H1 (cell line): ENCODE measurements around the gene ADGRL3. TPM values are rescaled to one million over a fixed set of nuclear protein-coding genes. Genes with fewer than 3 reads are reported as not detected.

ENCODE experiments used
- CTCF ChIA-PET: fragments of 300-600 bp; sonication (Branson Sonifier 250); formaldehyde crosslinking; loops from one replicate; lab custom pipeline; 2021; ENCODE audit not compliant: partially characterized antibody; lab: Charles Lee
- POLR2A ChIA-PET: fragments of 300-600 bp; sonication (Branson Sonifier 250); formaldehyde crosslinking; loops from one replicate; lab custom pipeline; 2021; ENCODE audit warnings: inconsistent platforms; ENCODE audit not compliant: partially characterized antibody; lab: Charles Lee
- DNase-seq, 2 experiments: peaks; one replicate each; pipeline versions ENCODE4 v3.0.0 to v3.0.0-alpha.2; 2010 to 2022; ENCODE audit warnings: low spot score in 2 of 2, low read depth in 1 of 2, mixed read lengths in 1 of 2
- FAIRE-seq: peaks from 2 replicates; lab custom pipeline; 2011; peaks lifted over from hg19 to GRCh38; lab: Jason Lieb, UNC
- H2AFZ ChIP-seq: 2 replicates; pipeline ENCODE4 v1.8.1; 2012; ENCODE audit warnings: low read length, inconsistent platforms
- H2AK5ac ChIP-seq: 2 replicates; pipeline ENCODE4 v1.6.1; 2013; ENCODE audit warnings: low read depth, low read length
- H2BK120ac ChIP-seq: replicated peaks from 2 replicates; pipeline ENCODE3; 2013; ENCODE audit warnings: low read depth, low read length, inconsistent platforms
- H2BK12ac ChIP-seq: 2 replicates; pipeline ENCODE4 v1.6.1; 2013; ENCODE audit warnings: low read depth, low read length
- H2BK15ac ChIP-seq: 2 replicates; pipeline ENCODE4 v1.6.1; 2013; ENCODE audit warnings: low read length
- H2BK20ac ChIP-seq: 2 replicates; pipeline ENCODE4 v1.6.1; 2013; ENCODE audit warnings: low read length
- H2BK5ac ChIP-seq: 2 replicates; pipeline ENCODE4 v1.6.1; 2013; ENCODE audit warnings: low read depth, low read length
- H3K14ac ChIP-seq: 2 replicates; pipeline ENCODE4 v1.6.1; 2013; ENCODE audit warnings: inconsistent platforms; ENCODE audit not compliant: insufficient read length
- H3K18ac ChIP-seq: 2 replicates; pipeline ENCODE4 v1.6.1; 2013; ENCODE audit warnings: low read length; ENCODE audit errors: extremely low read depth
- H3K23ac ChIP-seq: 2 replicates; pipeline ENCODE4 v1.6.1; 2013; ENCODE audit warnings: inconsistent platforms; ENCODE audit not compliant: insufficient read length
- H3K23me2 ChIP-seq: 2 replicates; pipeline ENCODE4 v1.6.1; 2013; ENCODE audit warnings: low read depth, low read length
- H3K27ac ChIP-seq: 2 replicates; pipeline ENCODE4 v1.6.1; 2011; ENCODE audit warnings: low read depth, low read length, inconsistent platforms
- H3K27me3 ChIP-seq, 4 experiments: replicated peaks in 1 of 4; 1 replicate in 1 of 4; 2 replicates in 3 of 4; pipeline versions ENCODE4 v1.6.1 to v1.8.1; 2011 to 2013; ENCODE audit warnings: low read length in 3 of 4, mild to moderate bottlenecking in 3 of 4, inconsistent platforms in 2 of 4, mixed read lengths in 2 of 4, moderate library complexity in 1 of 4; ENCODE audit not compliant: control insufficient read depth in 3 of 4, insufficient read depth in 3 of 4; ENCODE audit errors: extremely low read depth in 1 of 4
- H3K36me3 ChIP-seq, 4 experiments: 2 replicates each; pipeline versions ENCODE4 v1.6.1 to v1.8.1; 2011 to 2013; ENCODE audit warnings: mild to moderate bottlenecking in 4 of 4, low read length in 3 of 4, moderate library complexity in 2 of 4, control low read depth in 1 of 4, inconsistent platforms in 1 of 4; ENCODE audit not compliant: insufficient read depth in 4 of 4, control insufficient read depth in 2 of 4
- H3K4ac ChIP-seq: replicated peaks from 2 replicates; pipeline ENCODE3; 2013; ENCODE audit warnings: low read length, low read depth, mixed read lengths, inconsistent platforms; ENCODE audit not compliant: insufficient read length
- H3K4me1 ChIP-seq, 4 experiments: replicated peaks in 1 of 4; 1 replicate in 1 of 4; 2 replicates in 3 of 4; pipeline versions ENCODE4 v1.6.1 to v1.8.1; 2011 to 2013; ENCODE audit warnings: low read length in 3 of 4, inconsistent platforms in 2 of 4, mixed read lengths in 1 of 4; ENCODE audit not compliant: insufficient read depth in 4 of 4, control insufficient read depth in 3 of 4
- H3K4me2 ChIP-seq, 2 experiments: 2 replicates each; pipeline versions ENCODE4 v1.6.1 to v1.8.1; 2011 to 2013; ENCODE audit warnings: low read depth in 2 of 2, low read length in 2 of 2, control low read depth in 1 of 2, inconsistent platforms in 1 of 2, mild to moderate bottlenecking in 1 of 2; ENCODE audit not compliant: insufficient read depth in 1 of 2
- H3K4me3 ChIP-seq, 4 experiments: fragments of 200-600, 300-600 bp in 1 of 4; sonication (generic), shearing (Covaris generic), sonication (Bioruptor Twin) in 1 of 4; 2 replicates each; pipeline versions ENCODE4 v1.5.1 to v1.8.1; 2011 to 2016; ENCODE audit warnings: low read length in 4 of 4, low read depth in 3 of 4, control low read depth in 2 of 4, inconsistent platforms in 2 of 4, mild to moderate bottlenecking in 2 of 4, mixed read lengths in 1 of 4, moderate library complexity in 1 of 4; ENCODE audit not compliant: insufficient read depth in 2 of 4; ENCODE audit errors: extremely low read depth in 1 of 4
- H3K56ac ChIP-seq: replicated peaks from 2 replicates; pipeline ENCODE3; 2013; ENCODE audit warnings: low read depth, mild to moderate bottlenecking, mixed read lengths, low read length, inconsistent platforms; ENCODE audit not compliant: insufficient read length
- H3K79me1 ChIP-seq: 2 replicates; pipeline ENCODE4 v1.6.1; 2013; ENCODE audit warnings: low read depth, low read length, control low read depth
- H3K79me2 ChIP-seq, 2 experiments: 2 replicates each; pipeline versions ENCODE4 v1.6.1 to v1.8.1; 2012 to 2013; ENCODE audit warnings: low read length in 2 of 2, mild to moderate bottlenecking in 2 of 2, inconsistent platforms in 1 of 2; ENCODE audit not compliant: insufficient read depth in 2 of 2, control insufficient read depth in 1 of 2
- H3K9ac ChIP-seq, 4 experiments: replicated peaks in 1 of 4; 1 replicate in 1 of 4; 2 replicates in 3 of 4; pipeline versions ENCODE4 v1.6.1 to v1.8.1; 2011 to 2013; ENCODE audit warnings: low read depth in 3 of 4, low read length in 3 of 4, control low read depth in 2 of 4, mild to moderate bottlenecking in 2 of 4, moderate library complexity in 2 of 4, inconsistent platforms in 1 of 4; ENCODE audit errors: extremely low read depth in 1 of 4
- H3K9me3 ChIP-seq, 2 experiments: 2 replicates each; pipeline versions ENCODE4 v1.6.1 to v1.8.1; 2012 to 2013; ENCODE audit warnings: mild to moderate bottlenecking in 2 of 2, moderate library complexity in 2 of 2, control low read depth in 1 of 2, inconsistent platforms in 1 of 2, low read depth in 1 of 2, low read length in 1 of 2, mixed read lengths in 1 of 2; ENCODE audit not compliant: insufficient read depth in 2 of 2
- H4K20me1 ChIP-seq, 2 experiments: replicated peaks in 1 of 2; 2 replicates each; pipeline versions ENCODE3 to v1.8.1; 2011 to 2013; ENCODE audit warnings: inconsistent platforms in 2 of 2, low read length in 2 of 2, mild to moderate bottlenecking in 1 of 2; ENCODE audit not compliant: insufficient read depth in 2 of 2, control insufficient read depth in 1 of 2
- H4K5ac ChIP-seq: 2 replicates; pipeline ENCODE4 v1.6.1; 2013; ENCODE audit warnings: low read length, low read depth, mixed read lengths, inconsistent platforms; ENCODE audit not compliant: insufficient read length
- H4K8ac ChIP-seq: 2 replicates; pipeline ENCODE4 v1.8.0; 2013; ENCODE audit warnings: mild to moderate bottlenecking, moderate library complexity, low read length, inconsistent platforms; ENCODE audit not compliant: insufficient read depth; ENCODE audit errors: extremely low read depth
- H4K91ac ChIP-seq: replicated peaks from 2 replicates; pipeline ENCODE3; 2013; ENCODE audit warnings: low read length, mixed read lengths, inconsistent platforms; ENCODE audit not compliant: insufficient read length
- BACH1 ChIP-seq: IDR thresholded peaks from 2 replicates; pipeline ENCODE4 v1.6.1; 2012; ENCODE audit warnings: low read length, improper control_type of control experiment
- CHD2 ChIP-seq: IDR thresholded peaks from 2 replicates; pipeline ENCODE4 v1.6.1; 2012; ENCODE audit warnings: low read length, improper control_type of control experiment
- EZH2 ChIP-seq: fragments of 200-600 bp; sonication (generic); IDR thresholded peaks from 2 replicates; pipeline ENCODE4 v1.7.1; 2012; ENCODE audit warnings: low read depth, mild to moderate bottlenecking, moderate library complexity, low read length, inconsistent platforms; ENCODE audit not compliant: severe bottlenecking
- NANOG ChIP-seq: IDR thresholded peaks from 2 replicates; pipeline ENCODE4 v1.6.1; 2011; ENCODE audit warnings: low read length, low read depth, mild to moderate bottlenecking, inconsistent platforms; ENCODE audit not compliant: insufficient read depth, poor library complexity, severe bottlenecking
- POU5F1 ChIP-seq: IDR thresholded peaks from 2 replicates; pipeline ENCODE4 v1.6.1; 2011; ENCODE audit warnings: low read depth, mild to moderate bottlenecking, low read length, moderate library complexity
- RFX5 ChIP-seq: IDR thresholded peaks from 2 replicates; pipeline ENCODE4 v1.6.1; 2011; ENCODE audit warnings: low read depth, low read length, improper control_type of control experiment, borderline replicate concordance
- SIN3A ChIP-seq, 2 experiments: IDR thresholded peaks in 1 of 2; conservative IDR thresholded peaks in 1 of 2; 2 replicates each; pipeline ENCODE4 v1.6.1; 2011 to 2012; ENCODE audit warnings: low read length in 2 of 2, improper control_type of control experiment in 1 of 2, low read depth in 1 of 2, mild to moderate bottlenecking in 1 of 2
- SP1 ChIP-seq: IDR thresholded peaks from 2 replicates; pipeline ENCODE4 v1.6.1; 2011; ENCODE audit warnings: low read depth, low read length
- SP4 ChIP-seq: IDR thresholded peaks from 2 replicates; pipeline ENCODE4 v1.6.1; 2012; ENCODE audit warnings: low read length, inconsistent platforms
- SRF ChIP-seq: IDR thresholded peaks from 2 replicates; pipeline ENCODE4 v1.6.1; 2011; ENCODE audit warnings: mild to moderate bottlenecking, low read depth, low read length, moderate library complexity
- TCF12 ChIP-seq: IDR thresholded peaks from 2 replicates; pipeline ENCODE4 v1.6.1; 2011; ENCODE audit warnings: low read depth, mild to moderate bottlenecking, low read length
- WGBS, 2 experiments: shearing (Covaris generic) in 1 of 2; methylation state at CpG; one replicate each; pipeline versions ENCODE4 v1.1.6 to v1.1.7; 2013 to 2015; ENCODE audit warnings: low lambda C conversion rate in 2 of 2, mixed read lengths in 2 of 2, inconsistent platforms in 1 of 2, low coverage in 1 of 2, missing lambda C conversion rate in 1 of 2; ENCODE audit not compliant: insufficient replicate concordance in 2 of 2, insufficient coverage in 1 of 2, insufficient read length in 1 of 2; ENCODE audit errors: extremely low coverage in 1 of 2, missing lambda C conversion rate in 1 of 2; 5-methylcytosine and 5-hydroxymethylcytosine counted together
- polyA plus RNA-seq, 7 experiments: library from polyadenylated mRNA; depleted of rRNA in 3 of 7; stranded (reverse) in 5 of 7; unstranded in 2 of 7; fragments of >200 nt in 5 of 7; fragments of 200-250 nt in 2 of 7; gene quantifications; 1 replicate in 5 of 7; 2 replicates in 1 of 7; 4 replicates in 1 of 7; pipeline versions ENCODE4 v1.2.1 to v1.2.3, GENCODE V29; 2011 to 2013; ENCODE audit warnings: missing spikeins in 2 of 7, mixed read lengths in 2 of 7
- total RNA-seq: library from RNA; stranded (reverse); fragmentation: NEBNext Ultra II Directional; extraction: Animal tissue kit (Norgen Biotek cat#: 25700); gene quantifications from 2 replicates; pipeline ENCODE4 v1.2.1, GENCODE V29; 2021
- TF ChIP-seq, protein P1 (sequence below): IDR thresholded peaks from 2 replicates; pipeline ENCODE4 v1.6.1; 2012; ENCODE audit warnings: low read length, inconsistent platforms
- TF ChIP-seq, protein P2 (sequence below): IDR thresholded peaks from 2 replicates; pipeline ENCODE4 v1.6.1; 2011; ENCODE audit warnings: low read length, improper control_type of control experiment

ADGRL3 gene
- total and polyA plus RNA-seq, 2 of the 8 experiments (the other 6 are each of a cell fraction or from before 2014, with no cell fraction given), result 6.6 to 13.0 TPM

DNA sequence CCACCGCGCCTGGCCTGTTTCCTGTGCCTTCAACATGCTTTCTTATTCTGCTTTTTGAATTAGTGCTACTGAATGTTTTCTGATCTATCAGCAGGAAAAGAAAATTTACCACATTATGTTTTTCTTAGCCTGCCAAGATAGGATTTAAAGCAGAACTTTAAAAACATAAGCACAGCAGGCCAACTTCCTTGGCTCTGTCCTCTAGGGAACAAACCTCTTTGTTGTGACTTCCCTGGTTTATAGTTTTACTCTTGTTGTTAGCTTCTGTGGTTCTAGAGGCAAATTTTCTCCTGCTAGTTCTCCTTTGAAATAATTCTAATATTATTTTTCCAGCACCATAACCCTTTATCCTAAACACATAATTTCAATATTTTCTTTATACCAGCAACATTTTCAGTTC, 605.1 kb downstream of the ADGRL3 start:
- Histone ChIP-seq H2AK5ac (no peak overlapping the region), H2AFZ (no peak overlapping the region), H3K9ac (no peak overlapping the region), H4K8ac (no peak overlapping the region), H3K27ac (no peak overlapping the region), H3K27me3 (no peaks in the 10 kb centered on the region), H3K4me1 (no peaks in the 10 kb centered on the region), H2BK20ac (no peak overlapping the region), H3K23ac (no peak overlapping the region), H3K4me2 (no peak overlapping the region), H3K79me1 (no peaks in the 10 kb centered on the region), H2BK12ac (no peak overlapping the region), H2BK120ac (no peak overlapping the region), H3K23me2 (no peaks in the 10 kb centered on the region), H3K9me3 (no peaks in the 10 kb centered on the region), H4K20me1 (no peaks in the 10 kb centered on the region), H4K5ac (no peak overlapping the region), H2BK5ac (no peak overlapping the region), H2BK15ac (no peak overlapping the region), H3K4me3 (no peak overlapping the region), H3K36me3 (no peaks in the 10 kb centered on the region), H3K4ac (no peak overlapping the region), H3K18ac (no peak overlapping the region), H3K14ac (no peak overlapping the region), H3K56ac (no peak overlapping the region), H3K79me2 (no peaks in the 10 kb centered on the region), H4K91ac (no peak overlapping the region)
- CTCF ChIA-PET, result no interaction called here
- no peak for DNase-seq
- FAIRE-seq, result no peak
- POLR2A ChIA-PET, result no interaction called here
- WGBS, 2 experiments, result 100% methylated on average over 2 of the region's 2 CpGs; no CpG with 5 or more reads in 1 of the 2 experiments
- TF ChIP-seq SRF (no peak), SP4 (no peak), SP1 (no peak), NANOG (no peak), EZH2 (no peak), BACH1 (no peak), POU5F1 (no peak), RFX5 (no peak), SIN3A (conservative IDR thresholded peaks at IDR 0.05 in 1 of 2, IDR thresholded peaks at IDR 0.05 in 1 of 2; ENCODE audit: low read depth in 1 of 2, low read length in 2 of 2) (no peak), TCF12 (no peak), CHD2 (no peak)
- TF ChIP-seq, protein P1, sequence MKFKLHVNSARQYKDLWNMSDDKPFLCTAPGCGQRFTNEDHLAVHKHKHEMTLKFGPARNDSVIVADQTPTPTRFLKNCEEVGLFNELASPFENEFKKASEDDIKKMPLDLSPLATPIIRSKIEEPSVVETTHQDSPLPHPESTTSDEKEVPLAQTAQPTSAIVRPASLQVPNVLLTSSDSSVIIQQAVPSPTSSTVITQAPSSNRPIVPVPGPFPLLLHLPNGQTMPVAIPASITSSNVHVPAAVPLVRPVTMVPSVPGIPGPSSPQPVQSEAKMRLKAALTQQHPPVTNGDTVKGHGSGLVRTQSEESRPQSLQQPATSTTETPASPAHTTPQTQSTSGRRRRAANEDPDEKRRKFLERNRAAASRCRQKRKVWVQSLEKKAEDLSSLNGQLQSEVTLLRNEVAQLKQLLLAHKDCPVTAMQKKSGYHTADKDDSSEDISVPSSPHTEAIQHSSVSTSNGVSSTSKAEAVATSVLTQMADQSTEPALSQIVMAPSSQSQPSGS, result no peak
- TF ChIP-seq, protein P2, sequence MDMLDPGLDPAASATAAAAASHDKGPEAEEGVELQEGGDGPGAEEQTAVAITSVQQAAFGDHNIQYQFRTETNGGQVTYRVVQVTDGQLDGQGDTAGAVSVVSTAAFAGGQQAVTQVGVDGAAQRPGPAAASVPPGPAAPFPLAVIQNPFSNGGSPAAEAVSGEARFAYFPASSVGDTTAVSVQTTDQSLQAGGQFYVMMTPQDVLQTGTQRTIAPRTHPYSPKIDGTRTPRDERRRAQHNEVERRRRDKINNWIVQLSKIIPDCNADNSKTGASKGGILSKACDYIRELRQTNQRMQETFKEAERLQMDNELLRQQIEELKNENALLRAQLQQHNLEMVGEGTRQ, result no peak
